SU-DHL-6 (cell line): ENCODE results near the gene CERS6.

Experiments used
- H2AFZ ChIP-seq: fragments of 200-600 bp; sonication (generic); 2 replicates; pipeline ENCODE4 v1.6.1; 2014; ENCODE audit warnings: low read depth, mild to moderate bottlenecking, moderate library complexity, mixed read lengths, antibody characterized with exemption, low read length; ENCODE audit not compliant: severe bottlenecking
- H3F3A ChIP-seq: fragments of 200-600 bp; shearing (Covaris generic); 2 replicates; pipeline ENCODE4 v1.6.0; 2016; ENCODE audit warnings: antibody characterized with exemption, mild to moderate bottlenecking; ENCODE audit not compliant: insufficient read depth
- H3K27ac ChIP-seq: fragments of 200-600 bp; sonication (generic); 2 replicates; pipeline ENCODE4 v1.5.1; 2016; ENCODE audit warnings: low read depth, mild to moderate bottlenecking, low read length, moderate library complexity, mixed read lengths
- H3K27me3 ChIP-seq: fragments of 200-600 bp; sonication (generic), shearing (Covaris generic); 2 replicates; pipeline ENCODE4 v1.6.0; 2014; ENCODE audit warnings: mild to moderate bottlenecking, low read length
- H3K36me3 ChIP-seq: fragments of 200-600 bp; sonication (generic); 2 replicates; pipeline ENCODE4 v1.6.1; 2014; ENCODE audit warnings: mild to moderate bottlenecking, low read length, mixed read lengths
- H3K4me2 ChIP-seq: fragments of 300-600, 200-600 bp; shearing (Covaris generic), sonication (generic); 2 replicates; pipeline ENCODE4 v1.6.0; 2014; ENCODE audit warnings: low read length, low read depth, mild to moderate bottlenecking; ENCODE audit not compliant: poor library complexity, severe bottlenecking
- H3K4me3 ChIP-seq: fragments of 200-600 bp; sonication (generic); 2 replicates; pipeline ENCODE4 v1.5.1; 2014; ENCODE audit warnings: antibody characterized with exemption, low read length, mild to moderate bottlenecking, mixed read lengths; ENCODE audit not compliant: insufficient read depth, poor library complexity, severe bottlenecking
- H3K79me2 ChIP-seq: fragments of 200-600 bp; sonication (generic); 2 replicates; pipeline ENCODE4 v1.6.1; 2014; ENCODE audit warnings: mild to moderate bottlenecking, low read length, moderate library complexity; ENCODE audit not compliant: insufficient read depth
- H3K9ac ChIP-seq: fragments of 200-600 bp; sonication (generic); 2 replicates; pipeline ENCODE4 v1.7.0; 2014; ENCODE audit warnings: mild to moderate bottlenecking, low read length
- H3K9me2 ChIP-seq: fragments of 200-600 bp; sonication (generic); replicated peaks from 2 replicates; pipeline ENCODE4 v1.6.1; 2014; ENCODE audit warnings: low read length; ENCODE audit not compliant: insufficient read depth
- H3K9me3 ChIP-seq: fragments of 200-600 bp; sonication (generic); 2 replicates; pipeline ENCODE4 v1.6.1; 2014; ENCODE audit warnings: low read length, mixed read lengths; ENCODE audit not compliant: insufficient read depth
- H4K20me1 ChIP-seq: fragments of 200-600 bp; sonication (generic); 2 replicates; pipeline ENCODE4 v1.6.1; 2014; ENCODE audit warnings: low read depth, mild to moderate bottlenecking, antibody characterized with exemption, low read length, moderate library complexity, mixed read lengths
- EZH2phosphoT487 ChIP-seq: fragments of 200-600 bp; sonication (generic), shearing (Covaris generic); conservative IDR thresholded peaks from 2 replicates; pipeline ENCODE4 v1.6.1; 2018; ENCODE audit warnings: mild to moderate bottlenecking, antibody characterized with exemption, low read length, moderate library complexity, mixed read lengths
- TF ChIP-seq, protein P1 (sequence below): fragments of 200-600 bp; sonication (generic); IDR thresholded peaks from one replicate; pipeline ENCODE4 v1.5.1; 2017; ENCODE audit warnings: antibody characterized with exemption, mild to moderate bottlenecking, low read length, moderate library complexity; ENCODE audit not compliant: insufficient read depth, poor library complexity, severe bottlenecking

The CERS6 gene

DNA sequence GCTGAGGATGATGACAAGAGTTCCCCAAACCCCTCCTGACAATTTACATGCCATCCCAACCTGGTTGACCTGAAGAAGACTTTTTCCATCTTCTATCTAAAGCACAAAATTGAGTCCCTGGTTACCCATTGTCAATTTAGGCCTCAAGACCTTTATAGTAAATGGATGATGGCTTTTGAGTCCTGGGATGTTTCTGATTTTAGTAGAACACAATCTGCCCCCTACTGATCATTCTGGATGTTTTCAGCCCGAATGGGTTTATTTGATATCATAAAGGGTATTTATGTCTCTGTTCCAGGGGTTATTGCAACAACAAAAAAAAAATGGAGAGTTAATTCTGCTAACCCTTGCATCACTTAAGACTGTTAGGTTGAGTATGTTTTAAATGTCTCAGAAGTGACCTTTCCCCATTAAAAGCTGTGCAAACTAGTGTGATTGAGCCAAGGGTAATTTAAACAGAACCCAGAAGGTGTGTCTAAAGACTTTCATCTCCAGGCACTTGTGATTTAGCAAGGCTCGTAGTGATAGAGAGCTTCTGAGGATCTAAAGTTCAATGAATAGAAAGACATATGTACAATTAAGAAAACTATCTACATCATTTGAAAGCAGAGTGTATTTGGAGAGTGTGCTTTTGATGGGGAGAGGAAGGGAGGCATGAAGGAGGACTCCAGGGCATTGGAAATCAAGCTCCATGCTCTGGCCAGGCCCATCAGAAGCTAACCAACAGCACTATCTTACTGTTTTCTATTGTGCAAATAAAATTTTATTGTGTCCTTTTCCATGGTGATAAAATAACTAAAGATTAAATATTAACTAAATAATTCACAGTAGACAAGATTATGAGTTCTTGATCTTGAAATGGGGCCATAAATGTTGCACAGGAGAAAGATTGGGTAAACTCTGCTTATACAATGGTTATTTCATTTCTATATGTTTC, 249.7 kb downstream of the CERS6 start:
- TF ChIP-seq, protein P1, sequence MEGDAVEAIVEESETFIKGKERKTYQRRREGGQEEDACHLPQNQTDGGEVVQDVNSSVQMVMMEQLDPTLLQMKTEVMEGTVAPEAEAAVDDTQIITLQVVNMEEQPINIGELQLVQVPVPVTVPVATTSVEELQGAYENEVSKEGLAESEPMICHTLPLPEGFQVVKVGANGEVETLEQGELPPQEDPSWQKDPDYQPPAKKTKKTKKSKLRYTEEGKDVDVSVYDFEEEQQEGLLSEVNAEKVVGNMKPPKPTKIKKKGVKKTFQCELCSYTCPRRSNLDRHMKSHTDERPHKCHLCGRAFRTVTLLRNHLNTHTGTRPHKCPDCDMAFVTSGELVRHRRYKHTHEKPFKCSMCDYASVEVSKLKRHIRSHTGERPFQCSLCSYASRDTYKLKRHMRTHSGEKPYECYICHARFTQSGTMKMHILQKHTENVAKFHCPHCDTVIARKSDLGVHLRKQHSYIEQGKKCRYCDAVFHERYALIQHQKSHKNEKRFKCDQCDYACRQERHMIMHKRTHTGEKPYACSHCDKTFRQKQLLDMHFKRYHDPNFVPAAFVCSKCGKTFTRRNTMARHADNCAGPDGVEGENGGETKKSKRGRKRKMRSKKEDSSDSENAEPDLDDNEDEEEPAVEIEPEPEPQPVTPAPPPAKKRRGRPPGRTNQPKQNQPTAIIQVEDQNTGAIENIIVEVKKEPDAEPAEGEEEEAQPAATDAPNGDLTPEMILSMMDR, result no peak
- no peak for TF ChIP-seq EZH2phosphoT487
- Histone ChIP-seq H3F3A (no peaks in the 10 kb centered on the region), H3K9me2 (no peaks in the 10 kb centered on the region), H4K20me1 (no peaks in the 10 kb centered on the region), H3K9ac (no peak overlapping the region), H3K27me3 (peaks cover 2% of the 10 kb centered on the region; the same call in 1 of the 2 replicates), H2AFZ (no peak overlapping the region), H3K36me3 (no peaks in the 10 kb centered on the region), H3K79me2 (no peaks in the 10 kb centered on the region), H3K4me2 (no peak overlapping the region), H3K4me3 (no peak overlapping the region), H3K9me3 (no peaks in the 10 kb centered on the region), H3K27ac (no peak overlapping the region)

DNA sequence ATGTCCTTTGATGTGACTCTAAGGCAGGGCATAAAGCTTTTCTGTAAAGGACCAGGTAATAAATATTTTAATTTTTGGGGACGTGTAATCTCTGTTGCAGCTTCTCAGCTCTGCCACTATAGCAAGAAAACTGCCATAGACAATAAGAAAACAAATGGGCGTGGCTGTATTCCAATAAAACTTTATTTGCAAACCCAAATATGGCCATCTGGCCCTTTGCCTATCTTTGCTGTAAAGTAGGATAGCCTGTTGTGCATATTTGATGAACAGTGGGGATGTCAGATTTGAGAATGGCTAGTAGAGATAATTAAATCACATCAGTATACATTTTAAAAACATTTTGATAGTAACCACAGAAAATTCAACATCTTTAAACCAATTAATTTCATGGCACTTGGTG, 250.7 kb downstream of the CERS6 start:
- H3K9ac ChIP-seq, result no peak overlapping the region
- no peaks in the 10 kb centered on the region for H3F3A ChIP-seq
- H3K27me3 ChIP-seq, result peaks cover 2% of the 10 kb centered on the region; the same call in 1 of the 2 replicates
- TF ChIP-seq EZH2phosphoT487, result no peak
- TF ChIP-seq, protein P1, result no peak
- no peaks in the 10 kb centered on the region for H3K9me3 ChIP-seq
- H3K36me3 ChIP-seq, result no peaks in the 10 kb centered on the region
- H3K79me2 ChIP-seq, result no peaks in the 10 kb centered on the region
- H2AFZ ChIP-seq, result no peak overlapping the region
- H4K20me1 ChIP-seq, result no peaks in the 10 kb centered on the region
- no peaks in the 10 kb centered on the region for H3K9me2 ChIP-seq
- H3K4me3 ChIP-seq, result no peak overlapping the region
- no peak overlapping the region for H3K4me2 ChIP-seq
- no peak overlapping the region for H3K27ac ChIP-seq

DNA sequence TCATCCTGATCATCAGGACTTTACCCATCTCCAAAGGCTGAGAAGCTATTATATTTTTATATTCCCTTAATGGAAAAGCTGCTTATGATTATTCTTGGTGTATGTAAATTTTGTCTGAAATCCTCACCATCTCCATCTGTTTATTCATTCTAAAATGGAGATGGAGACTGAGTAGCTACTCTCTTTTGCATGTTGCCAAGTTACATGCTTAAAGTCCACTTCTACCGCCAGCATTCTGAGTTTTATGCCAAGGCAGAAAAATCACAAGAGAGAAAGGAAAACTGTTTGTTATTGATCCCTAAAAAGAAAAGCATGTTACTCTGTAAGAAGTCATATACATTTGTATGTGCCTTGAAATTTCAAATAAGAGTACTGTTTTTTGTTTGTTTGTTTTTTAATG, 252.0 kb downstream of the CERS6 start:
- Histone ChIP-seq H4K20me1 (no peaks in the 10 kb centered on the region), H3K9me3 (no peaks in the 10 kb centered on the region), H3K27me3 (peaks cover 2% of the 10 kb centered on the region; the same call in 1 of the 2 replicates), H3K36me3 (no peaks in the 10 kb centered on the region), H3K9ac (no peak overlapping the region), H3K79me2 (no peaks in the 10 kb centered on the region), H3F3A (no peaks in the 10 kb centered on the region), H3K4me2 (no peak overlapping the region), H3K4me3 (no peak overlapping the region), H3K9me2 (no peaks in the 10 kb centered on the region), H3K27ac (no peak overlapping the region), H2AFZ (no peak overlapping the region)
- TF ChIP-seq EZH2phosphoT487, result no peak
- TF ChIP-seq, protein P1, result no peak
